H1 (cell line): Measurements from ENCODE around the gene CTXN1. TPM values are rescaled to one million over a fixed set of nuclear protein-coding genes. Genes with fewer than 3 reads are reported as not detected.

Experiments used
- CTCF ChIA-PET: fragments of 300-600 bp; sonication (Branson Sonifier 250); formaldehyde crosslinking; loops from one replicate; lab custom pipeline; 2021; ENCODE audit not compliant: partially characterized antibody; lab: Charles Lee
- POLR2A ChIA-PET: fragments of 300-600 bp; sonication (Branson Sonifier 250); formaldehyde crosslinking; loops from one replicate; lab custom pipeline; 2021; ENCODE audit warnings: inconsistent platforms; ENCODE audit not compliant: partially characterized antibody; lab: Charles Lee
- DNase-seq, 2 experiments: peaks; one replicate each; pipeline versions ENCODE4 v3.0.0 to v3.0.0-alpha.2; 2010 to 2022; ENCODE audit warnings: low spot score in 2 of 2, low read depth in 1 of 2, mixed read lengths in 1 of 2
- FAIRE-seq: peaks from 2 replicates; lab custom pipeline; 2011; peaks lifted over from hg19 to GRCh38; lab: Jason Lieb, UNC
- H2AFZ ChIP-seq: 2 replicates; pipeline ENCODE4 v1.8.1; 2012; ENCODE audit warnings: low read length, inconsistent platforms
- H2AK5ac ChIP-seq: 2 replicates; pipeline ENCODE4 v1.6.1; 2013; ENCODE audit warnings: low read depth, low read length
- H2BK120ac ChIP-seq: replicated peaks from 2 replicates; pipeline ENCODE3; 2013; ENCODE audit warnings: low read depth, low read length, inconsistent platforms
- H2BK12ac ChIP-seq: 2 replicates; pipeline ENCODE4 v1.6.1; 2013; ENCODE audit warnings: low read depth, low read length
- H2BK15ac ChIP-seq: 2 replicates; pipeline ENCODE4 v1.6.1; 2013; ENCODE audit warnings: low read length
- H2BK20ac ChIP-seq: 2 replicates; pipeline ENCODE4 v1.6.1; 2013; ENCODE audit warnings: low read length
- H2BK5ac ChIP-seq: 2 replicates; pipeline ENCODE4 v1.6.1; 2013; ENCODE audit warnings: low read depth, low read length
- H3K14ac ChIP-seq: 2 replicates; pipeline ENCODE4 v1.6.1; 2013; ENCODE audit warnings: inconsistent platforms; ENCODE audit not compliant: insufficient read length
- H3K18ac ChIP-seq: 2 replicates; pipeline ENCODE4 v1.6.1; 2013; ENCODE audit warnings: low read length; ENCODE audit errors: extremely low read depth
- H3K23ac ChIP-seq: 2 replicates; pipeline ENCODE4 v1.6.1; 2013; ENCODE audit warnings: inconsistent platforms; ENCODE audit not compliant: insufficient read length
- H3K23me2 ChIP-seq: 2 replicates; pipeline ENCODE4 v1.6.1; 2013; ENCODE audit warnings: low read depth, low read length
- H3K27ac ChIP-seq: 2 replicates; pipeline ENCODE4 v1.6.1; 2011; ENCODE audit warnings: low read depth, low read length, inconsistent platforms
- H3K27me3 ChIP-seq, 4 experiments: replicated peaks in 1 of 4; 1 replicate in 1 of 4; 2 replicates in 3 of 4; pipeline versions ENCODE4 v1.6.1 to v1.8.1; 2011 to 2013; ENCODE audit warnings: low read length in 3 of 4, mild to moderate bottlenecking in 3 of 4, inconsistent platforms in 2 of 4, mixed read lengths in 2 of 4, moderate library complexity in 1 of 4; ENCODE audit not compliant: control insufficient read depth in 3 of 4, insufficient read depth in 3 of 4; ENCODE audit errors: extremely low read depth in 1 of 4
- H3K36me3 ChIP-seq, 4 experiments: 2 replicates each; pipeline versions ENCODE4 v1.6.1 to v1.8.1; 2011 to 2013; ENCODE audit warnings: mild to moderate bottlenecking in 4 of 4, low read length in 3 of 4, moderate library complexity in 2 of 4, control low read depth in 1 of 4, inconsistent platforms in 1 of 4; ENCODE audit not compliant: insufficient read depth in 4 of 4, control insufficient read depth in 2 of 4
- H3K4ac ChIP-seq: replicated peaks from 2 replicates; pipeline ENCODE3; 2013; ENCODE audit warnings: low read length, low read depth, mixed read lengths, inconsistent platforms; ENCODE audit not compliant: insufficient read length
- H3K4me1 ChIP-seq, 4 experiments: replicated peaks in 1 of 4; 1 replicate in 1 of 4; 2 replicates in 3 of 4; pipeline versions ENCODE4 v1.6.1 to v1.8.1; 2011 to 2013; ENCODE audit warnings: low read length in 3 of 4, inconsistent platforms in 2 of 4, mixed read lengths in 1 of 4; ENCODE audit not compliant: insufficient read depth in 4 of 4, control insufficient read depth in 3 of 4
- H3K4me2 ChIP-seq, 2 experiments: 2 replicates each; pipeline versions ENCODE4 v1.6.1 to v1.8.1; 2011 to 2013; ENCODE audit warnings: low read depth in 2 of 2, low read length in 2 of 2, control low read depth in 1 of 2, inconsistent platforms in 1 of 2, mild to moderate bottlenecking in 1 of 2; ENCODE audit not compliant: insufficient read depth in 1 of 2
- H3K4me3 ChIP-seq, 4 experiments: fragments of 200-600, 300-600 bp in 1 of 4; sonication (generic), shearing (Covaris generic), sonication (Bioruptor Twin) in 1 of 4; 2 replicates each; pipeline versions ENCODE4 v1.5.1 to v1.8.1; 2011 to 2016; ENCODE audit warnings: low read length in 4 of 4, low read depth in 3 of 4, control low read depth in 2 of 4, inconsistent platforms in 2 of 4, mild to moderate bottlenecking in 2 of 4, mixed read lengths in 1 of 4, moderate library complexity in 1 of 4; ENCODE audit not compliant: insufficient read depth in 2 of 4; ENCODE audit errors: extremely low read depth in 1 of 4
- H3K56ac ChIP-seq: replicated peaks from 2 replicates; pipeline ENCODE3; 2013; ENCODE audit warnings: low read depth, mild to moderate bottlenecking, mixed read lengths, low read length, inconsistent platforms; ENCODE audit not compliant: insufficient read length
- H3K79me1 ChIP-seq: 2 replicates; pipeline ENCODE4 v1.6.1; 2013; ENCODE audit warnings: low read depth, low read length, control low read depth
- H3K79me2 ChIP-seq, 2 experiments: 2 replicates each; pipeline versions ENCODE4 v1.6.1 to v1.8.1; 2012 to 2013; ENCODE audit warnings: low read length in 2 of 2, mild to moderate bottlenecking in 2 of 2, inconsistent platforms in 1 of 2; ENCODE audit not compliant: insufficient read depth in 2 of 2, control insufficient read depth in 1 of 2
- H3K9ac ChIP-seq, 4 experiments: replicated peaks in 1 of 4; 1 replicate in 1 of 4; 2 replicates in 3 of 4; pipeline versions ENCODE4 v1.6.1 to v1.8.1; 2011 to 2013; ENCODE audit warnings: low read depth in 3 of 4, low read length in 3 of 4, control low read depth in 2 of 4, mild to moderate bottlenecking in 2 of 4, moderate library complexity in 2 of 4, inconsistent platforms in 1 of 4; ENCODE audit errors: extremely low read depth in 1 of 4
- H3K9me3 ChIP-seq, 2 experiments: 2 replicates each; pipeline versions ENCODE4 v1.6.1 to v1.8.1; 2012 to 2013; ENCODE audit warnings: mild to moderate bottlenecking in 2 of 2, moderate library complexity in 2 of 2, control low read depth in 1 of 2, inconsistent platforms in 1 of 2, low read depth in 1 of 2, low read length in 1 of 2, mixed read lengths in 1 of 2; ENCODE audit not compliant: insufficient read depth in 2 of 2
- H4K20me1 ChIP-seq, 2 experiments: replicated peaks in 1 of 2; 2 replicates each; pipeline versions ENCODE3 to v1.8.1; 2011 to 2013; ENCODE audit warnings: inconsistent platforms in 2 of 2, low read length in 2 of 2, mild to moderate bottlenecking in 1 of 2; ENCODE audit not compliant: insufficient read depth in 2 of 2, control insufficient read depth in 1 of 2
- H4K5ac ChIP-seq: 2 replicates; pipeline ENCODE4 v1.6.1; 2013; ENCODE audit warnings: low read length, low read depth, mixed read lengths, inconsistent platforms; ENCODE audit not compliant: insufficient read length
- H4K8ac ChIP-seq: 2 replicates; pipeline ENCODE4 v1.8.0; 2013; ENCODE audit warnings: mild to moderate bottlenecking, moderate library complexity, low read length, inconsistent platforms; ENCODE audit not compliant: insufficient read depth; ENCODE audit errors: extremely low read depth
- H4K91ac ChIP-seq: replicated peaks from 2 replicates; pipeline ENCODE3; 2013; ENCODE audit warnings: low read length, mixed read lengths, inconsistent platforms; ENCODE audit not compliant: insufficient read length
- BCL11A ChIP-seq, 2 experiments: IDR thresholded peaks; one replicate each; pipeline ENCODE4 v1.6.1; 2011; ENCODE audit warnings: low read depth in 2 of 2, low read length in 2 of 2, mild to moderate bottlenecking in 2 of 2
- CHD2 ChIP-seq: IDR thresholded peaks from 2 replicates; pipeline ENCODE4 v1.6.1; 2012; ENCODE audit warnings: low read length, improper control_type of control experiment
- CTCF ChIP-seq, 3 experiments: IDR thresholded peaks; 1 replicate in 2 of 3; 2 replicates in 1 of 3; pipeline versions ENCODE4 v1.5.1 to v1.6.1; 2011; ENCODE audit warnings: low read length in 3 of 3, mild to moderate bottlenecking in 3 of 3, inconsistent platforms in 2 of 3, low read depth in 1 of 3, moderate library complexity in 1 of 3; ENCODE audit not compliant: insufficient read depth in 1 of 3; ENCODE audit errors: control extremely low read depth in 1 of 3
- EZH2 ChIP-seq: fragments of 200-600 bp; sonication (generic); IDR thresholded peaks from 2 replicates; pipeline ENCODE4 v1.7.1; 2012; ENCODE audit warnings: low read depth, mild to moderate bottlenecking, moderate library complexity, low read length, inconsistent platforms; ENCODE audit not compliant: severe bottlenecking
- KDM5A ChIP-seq: fragments of 200-600 bp; IDR thresholded peaks from 2 replicates; pipeline ENCODE4 v1.7.1; 2012; ENCODE audit warnings: mild to moderate bottlenecking, low read length, inconsistent platforms, mixed read lengths
- RXRA ChIP-seq: IDR thresholded peaks from 2 replicates; pipeline ENCODE4 v1.6.1; 2011; ENCODE audit warnings: low read depth, mild to moderate bottlenecking, low read length, moderate library complexity; ENCODE audit not compliant: insufficient read depth
- SRF ChIP-seq: IDR thresholded peaks from 2 replicates; pipeline ENCODE4 v1.6.1; 2011; ENCODE audit warnings: mild to moderate bottlenecking, low read depth, low read length, moderate library complexity
- SUZ12 ChIP-seq: fragments of 200-600 bp; sonication (generic); IDR thresholded peaks from 2 replicates; pipeline ENCODE4 v1.6.1; 2012; ENCODE audit warnings: mild to moderate bottlenecking, inconsistent platforms, low read length, moderate library complexity, mixed read lengths
- WGBS, 2 experiments: shearing (Covaris generic) in 1 of 2; methylation state at CpG; one replicate each; pipeline versions ENCODE4 v1.1.6 to v1.1.7; 2013 to 2015; ENCODE audit warnings: low lambda C conversion rate in 2 of 2, mixed read lengths in 2 of 2, inconsistent platforms in 1 of 2, low coverage in 1 of 2, missing lambda C conversion rate in 1 of 2; ENCODE audit not compliant: insufficient replicate concordance in 2 of 2, insufficient coverage in 1 of 2, insufficient read length in 1 of 2; ENCODE audit errors: extremely low coverage in 1 of 2, missing lambda C conversion rate in 1 of 2; 5-methylcytosine and 5-hydroxymethylcytosine counted together
- polyA plus RNA-seq, 7 experiments: library from polyadenylated mRNA; depleted of rRNA in 3 of 7; stranded (reverse) in 5 of 7; unstranded in 2 of 7; fragments of >200 nt in 5 of 7; fragments of 200-250 nt in 2 of 7; gene quantifications; 1 replicate in 5 of 7; 2 replicates in 1 of 7; 4 replicates in 1 of 7; pipeline versions ENCODE4 v1.2.1 to v1.2.3, GENCODE V29; 2011 to 2013; ENCODE audit warnings: missing spikeins in 2 of 7, mixed read lengths in 2 of 7
- total RNA-seq: library from RNA; stranded (reverse); fragmentation: NEBNext Ultra II Directional; extraction: Animal tissue kit (Norgen Biotek cat#: 25700); gene quantifications from 2 replicates; pipeline ENCODE4 v1.2.1, GENCODE V29; 2021

The CTXN1 gene
- total and polyA plus RNA-seq, 2 of the 8 experiments (the other 6 are each of a cell fraction or from before 2014, with no cell fraction given) = 16.4 to 58.0 TPM

- no peak overlapping the region for H3K14ac ChIP-seq
- no peaks in the 10 kb centered on the region for H3K79me1 ChIP-seq
- H2BK12ac ChIP-seq = 0 out of 2 replicates have a peak overlapping the region, but pooled peaks have one; percentile 60
- 91% methylated on average over 38 of the region's 42 CpGs; no CpG with 5 or more reads in 1 of the 2 experiments for WGBS, 2 experiments
- H3K9ac ChIP-seq = no peak overlapping the region
- H3K27ac ChIP-seq = no peak overlapping the region
- H2BK120ac ChIP-seq = no peak overlapping the region
- ChIA-PET POLR2A (interaction anchor here (0.8 to 10.6 kb wide), 12 partner anchors 8 to 62 kb away, joined by 3 to 106 read pairs (median 9); partner anchors contain the start of genes MAP2K7, PRR36 and TIMM44), CTCF (interaction anchor here (0.6 to 9.0 kb wide), 16 partner anchors 10 to 333 kb away, joined by 3 to 112 read pairs (median 6); partner anchors contain the start of genes MAP2K7, PRR36 and TIMM44)
- no peak overlapping the region for H4K91ac ChIP-seq
- no peak overlapping the region for H2BK5ac ChIP-seq
- peaks cover 21% of the 10 kb centered on the region for H3K23me2 ChIP-seq
- no peak overlapping the region for H3K4ac ChIP-seq
- H3K27me3 ChIP-seq = peaks cover 17 to 44% (median 39%) of the 10 kb centered on the region in 4 experiments; a peak in 6 of 7 replicates
- no peaks in the 10 kb centered on the region for H3K36me3 ChIP-seq
- no peak overlapping the region for H3K18ac ChIP-seq
- no peaks in the 10 kb centered on the region for H3K9me3 ChIP-seq
- no peak overlapping the region for H2BK20ac ChIP-seq
- peak overlapping the region in 1 of 2 experiments; percentile 94; a peak in 1 of 4 replicates for H3K4me2 ChIP-seq
- H3K56ac ChIP-seq = no peak overlapping the region
- no peak overlapping the region for H2BK15ac ChIP-seq
- no peak for FAIRE-seq
- no peak overlapping the region for H2AFZ ChIP-seq
- TF ChIP-seq KDM5A (no peak), SRF (no peak), BCL11A (IDR thresholded peaks at IDR 0.05; ENCODE audit: low read depth in 2 of 2, low read length in 2 of 2) (no peak), EZH2 (no peak), CHD2 (no peak), SUZ12 (no peak), RXRA (no peak), CTCF (IDR thresholded peaks at IDR 0.05; ENCODE audit: control extremely low read depth in 1 of 3, insufficient read depth in 1 of 3, low read depth in 1 of 3, low read length in 3 of 3) (no peak)
- TF ChIP-seq, all 59 proteins: peak for 0
- DNase-seq = no peak
- H2AK5ac ChIP-seq = 0 out of 2 replicates have a peak overlapping the region, but pooled peaks have one; percentile 39
- no peaks in the 10 kb centered on the region for H3K79me2 ChIP-seq
- peak overlapping the region in 1 of 4 experiments; percentile 64; a peak in 1 of 8 replicates for H3K4me3 ChIP-seq
- peaks cover 0 to 20% (median 12%) of the 10 kb centered on the region in 4 experiments; a peak in 5 of 7 replicates for H3K4me1 ChIP-seq
- H3K23ac ChIP-seq = no peak overlapping the region
- no peak overlapping the region for H4K8ac ChIP-seq
- peaks cover 5 to 10% of the 10 kb centered on the region in 2 experiments for H4K20me1 ChIP-seq
- no peak overlapping the region for H4K5ac ChIP-seq
Measured at GRCh38 chr19:7918615-7919421, 7.1 kb downstream of the CTXN1 start.
